Pons (tissue), 1 donor: ENCODE measurements around the gene PPM1N.

Experiments used
- DNase-seq: peaks from one replicate; pipeline ENCODE4 v3.0.0-alpha.2; 2016; ENCODE audit warnings: low spot score

Gene PPM1N

DNA sequence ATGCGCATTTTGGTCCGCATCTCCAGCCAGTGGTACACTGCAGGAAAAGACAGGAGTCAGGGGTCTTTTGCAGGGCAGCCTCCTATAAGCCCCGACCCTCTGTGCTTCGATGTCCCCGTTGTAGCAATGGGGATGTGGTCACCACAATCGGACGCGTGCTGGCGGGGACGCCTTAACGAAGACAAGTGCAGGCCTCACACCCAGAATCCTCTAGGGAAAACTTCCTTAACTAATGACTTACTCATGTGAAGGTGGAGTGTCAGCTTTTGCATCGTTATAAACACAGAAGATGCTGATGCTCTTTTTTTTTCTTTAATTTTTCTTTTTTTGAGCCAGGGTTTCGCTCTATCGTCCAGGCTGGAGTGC lies 31.2 kb downstream of the PPM1N start:
- DNase-seq, result no peak

DNA sequence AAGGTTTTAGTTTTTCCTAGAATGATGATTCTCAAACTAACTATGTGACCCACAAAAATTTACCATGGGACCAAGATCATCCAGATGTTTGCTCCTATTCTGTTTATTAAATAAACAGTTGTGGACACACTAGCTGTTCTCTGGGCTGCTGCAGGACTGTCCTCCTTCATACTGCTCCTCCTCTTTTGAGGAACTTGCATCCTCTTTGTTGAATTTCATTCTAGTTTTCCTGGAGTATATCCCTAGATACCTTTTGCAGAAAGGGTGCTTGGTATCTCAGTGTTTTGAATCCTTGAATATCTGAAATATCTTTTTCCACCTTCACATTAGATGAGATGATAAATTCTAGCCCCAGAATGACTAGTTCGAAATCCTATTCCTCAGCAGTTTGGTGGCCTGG lies 33.1 kb downstream of the PPM1N start:
- no peak for DNase-seq

DNA sequence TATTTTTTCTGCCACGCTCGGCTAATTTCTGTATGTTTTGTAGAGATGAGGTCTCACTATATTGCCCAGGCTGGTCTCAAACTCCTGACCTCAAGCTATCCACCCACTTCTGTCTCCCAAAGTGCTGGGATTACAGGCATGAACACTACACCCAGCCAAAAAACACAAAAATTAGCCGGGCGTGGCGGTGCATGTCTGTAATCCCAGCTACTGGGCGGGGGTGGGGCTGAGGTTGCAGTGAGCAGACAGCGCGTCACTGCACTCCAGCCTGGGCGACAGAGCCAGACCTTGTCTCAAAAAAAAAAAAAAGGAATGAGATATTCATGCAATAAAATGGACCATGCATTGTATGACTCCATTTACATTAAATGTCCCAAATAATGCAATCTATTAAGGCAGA lies 41.2 kb downstream of the PPM1N start:
- no peak for DNase-seq

DNA sequence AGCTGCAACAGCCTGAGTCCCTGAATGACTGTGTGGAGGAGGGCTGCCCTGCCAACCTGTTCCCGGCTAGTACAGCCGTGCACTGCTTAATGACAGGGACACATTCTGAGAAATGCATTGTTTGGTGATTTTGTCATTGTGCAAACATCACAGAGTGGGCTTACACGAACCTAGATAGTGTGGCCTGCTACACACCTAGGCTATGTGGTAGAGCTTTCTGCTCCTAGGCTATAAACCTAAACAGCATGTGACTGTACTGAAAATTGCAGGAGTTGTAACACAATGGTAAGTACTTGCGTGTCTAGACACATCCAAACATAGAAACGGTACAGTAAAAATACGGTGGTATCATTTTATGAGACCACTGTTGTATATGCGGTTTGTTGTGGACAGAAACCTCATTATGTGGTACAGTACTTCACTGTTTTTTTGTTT lies 44.0 kb downstream of the PPM1N start:
- no peak for DNase-seq

DNA sequence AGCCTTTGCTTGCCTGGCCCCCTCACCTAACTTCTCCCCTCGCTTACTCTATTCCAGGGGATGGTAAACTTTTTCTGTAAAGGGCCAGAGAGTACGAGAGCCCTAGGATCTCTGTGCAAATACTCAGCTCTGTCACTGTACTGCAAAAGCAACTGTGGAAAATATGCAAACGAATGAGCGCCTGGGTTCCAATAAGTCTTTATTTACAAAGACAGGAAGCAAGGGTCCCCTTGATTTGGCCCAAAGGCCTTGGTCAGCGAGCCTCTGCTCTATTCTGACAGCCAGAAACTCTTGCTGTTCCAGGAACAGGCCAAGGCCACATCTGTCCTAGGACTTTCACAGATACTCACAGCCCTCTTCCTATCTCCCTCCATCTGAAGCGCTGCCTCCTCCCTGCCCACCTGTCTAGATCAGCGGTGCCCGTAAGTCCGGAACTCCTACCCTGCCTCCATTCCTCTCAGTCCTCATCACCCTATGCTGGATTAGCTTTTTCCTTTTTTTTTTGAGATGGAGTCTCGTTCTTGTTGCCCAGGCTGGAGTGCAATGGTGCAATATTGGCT lies 49.0 kb downstream of the PPM1N start:
- no peak for DNase-seq

DNA sequence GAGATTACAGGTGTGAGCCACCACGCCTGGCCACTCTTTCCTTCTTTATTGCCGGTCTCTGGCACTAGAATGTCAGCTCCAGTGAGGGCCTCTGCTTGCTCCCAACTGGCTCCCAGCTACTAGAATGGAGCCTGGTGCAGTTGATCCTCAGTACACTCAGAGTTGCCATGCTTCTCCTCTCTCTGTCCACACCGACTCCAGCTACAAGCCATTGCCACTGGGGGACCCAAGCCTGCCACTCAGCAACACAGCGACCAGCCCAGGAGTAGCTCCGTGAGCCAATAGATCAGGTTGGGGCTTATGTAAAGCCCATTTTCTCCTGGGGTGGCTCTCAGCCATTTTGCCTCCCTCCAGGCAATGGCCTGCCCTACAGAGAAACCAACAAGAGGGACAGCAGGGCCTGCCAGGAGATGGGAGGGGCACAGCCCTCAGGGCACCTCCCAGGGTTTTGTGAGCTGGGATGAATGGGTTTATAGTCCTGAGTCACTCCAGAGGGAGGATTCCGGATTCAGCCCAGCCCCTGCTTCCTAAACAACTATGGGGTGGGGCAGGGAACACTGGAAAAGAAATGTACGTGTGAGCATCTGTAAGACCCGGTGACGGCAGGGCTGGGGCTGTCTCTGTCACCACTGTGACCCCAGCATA lies 49.8 kb downstream of the PPM1N start:
- DNase-seq, result no peak
